Fibroblast of lung (primary cell): Measurements from ENCODE around the gene SEMA5B.

ENCODE experiments used
- CTCF ChIP-seq, 2 donors: IDR thresholded peaks in 1 of 2; conservative IDR thresholded peaks in 1 of 2; 1 replicate in 1 of 2; 2 replicates in 1 of 2; pipeline ENCODE4 v1.5.1; 2011 to 2012; ENCODE audit warnings: low read length in 2 of 2, control low read depth in 1 of 2, inconsistent platforms in 1 of 2, low read depth in 1 of 2, mild to moderate bottlenecking in 1 of 2
- EZH2 ChIP-seq: IDR thresholded peaks from 2 replicates; pipeline ENCODE4 v1.5.1; 2012; ENCODE audit warnings: low read length, control low read depth, mild to moderate bottlenecking; ENCODE audit errors: missing control alignments

- TF ChIP-seq EZH2 (no peak), CTCF (conservative IDR thresholded peaks at IDR 0.05 in 1 of 2, IDR thresholded peaks at IDR 0.05 in 1 of 2; ENCODE audit: low read depth in 1 of 2, low read length in 2 of 2) (no peak)
These were observed 42.0 kb downstream of the SEMA5B start for GRCh38 chr3:122985539-122985938.
